ENCODE measurements around the gene NTPCR. TPM values are rescaled to one million over a fixed set of nuclear protein-coding genes. Genes with fewer than 3 reads are reported as not detected.
"Not testable (repeated sequence)": the region's sequence is repeated elsewhere in the genome, so short reads cannot be mapped to it uniquely, and the experiment has no call there.

The NTPCR gene
- total RNA-seq, 1 donor from 2014 or later: 11.0 TPM

- Histone ChIP-seq H3K36me3 (ENCODE audit: control insufficient read depth in 3 of 3, insufficient read depth in 3 of 3, low read length in 3 of 3) (no peaks in the 10 kb centered on the region), H3K27ac (ENCODE audit: low read depth, low read length) (no peak overlapping the region), H3K4me3 (ENCODE audit: low read length in 3 of 3) (no peak overlapping the region)
Measured at GRCh38 chr1:232990176-232991128, 40.0 kb downstream of the NTPCR start.

GRCh38 chr1:232991238-232991637, 40.8 kb downstream of the NTPCR start:
- Histone ChIP-seq H3K9ac (ENCODE audit: low read depth in 1 of 3, low read length in 3 of 3) (no peak overlapping the region), H3K36me3 (ENCODE audit: control insufficient read depth in 3 of 3, insufficient read depth in 3 of 3, low read length in 3 of 3) (no peaks in the 10 kb centered on the region), H3K27me3 (ENCODE audit: control insufficient read depth in 3 of 3, insufficient read depth in 3 of 3, low read length in 3 of 3) (no peaks in the 10 kb centered on the region), H3K9me3 (ENCODE audit: control insufficient read depth in 3 of 3, low read length in 3 of 3) (no peaks in the 10 kb centered on the region), H3K4me3 (ENCODE audit: low read length in 3 of 3) (no peak overlapping the region), H3K4me1 (ENCODE audit: control insufficient read depth in 3 of 3, insufficient read depth in 3 of 3, low read length in 3 of 3) (peaks cover 3 to 15% (median 5%) of the 10 kb centered on the region in 3 donors), H3K27ac (ENCODE audit: low read depth, low read length) (no peak overlapping the region)

More at GRCh38 chr1:232990176-232991128, 40.0 kb downstream of the NTPCR start:
- Histone ChIP-seq H3K4me1 (ENCODE audit: control insufficient read depth in 3 of 3, insufficient read depth in 3 of 3, low read length in 3 of 3) (peaks cover 3 to 22% (median 7%) of the 10 kb centered on the region in 3 donors), H3K9me3 (ENCODE audit: control insufficient read depth in 3 of 3, low read length in 3 of 3) (no peaks in the 10 kb centered on the region), H3K9ac (ENCODE audit: low read depth in 1 of 3, low read length in 3 of 3) (no peak overlapping the region), H3K27me3 (ENCODE audit: control insufficient read depth in 3 of 3, insufficient read depth in 3 of 3, low read length in 3 of 3) (no peaks in the 10 kb centered on the region)

GRCh38 chr1:232992227-232992626, 41.8 kb downstream of the NTPCR start:
- no peak overlapping the region for H3K27ac ChIP-seq (ENCODE audit: low read depth, low read length)
- H3K9me3 ChIP-seq (ENCODE audit: control insufficient read depth in 3 of 3, low read length in 3 of 3): no peaks in the 10 kb centered on the region
- no peaks in the 10 kb centered on the region for H3K36me3 ChIP-seq (ENCODE audit: control insufficient read depth in 3 of 3, insufficient read depth in 3 of 3, low read length in 3 of 3)
- H3K27me3 ChIP-seq (ENCODE audit: control insufficient read depth in 3 of 3, insufficient read depth in 3 of 3, low read length in 3 of 3): no peaks in the 10 kb centered on the region
- peaks cover 3 to 13% (median 5%) of the 10 kb centered on the region in 3 donors for H3K4me1 ChIP-seq (ENCODE audit: control insufficient read depth in 3 of 3, insufficient read depth in 3 of 3, low read length in 3 of 3)
- H3K4me3 ChIP-seq (ENCODE audit: low read length in 3 of 3): no peak overlapping the region
- H3K9ac ChIP-seq (ENCODE audit: low read depth in 1 of 3, low read length in 3 of 3): no peak overlapping the region

- Histone ChIP-seq H3K9ac (ENCODE audit: low read depth in 1 of 3, low read length in 3 of 3) (no peak overlapping the region), H3K4me1 (ENCODE audit: control insufficient read depth in 3 of 3, insufficient read depth in 3 of 3, low read length in 3 of 3) (peaks cover 3 to 12% (median 3%) of the 10 kb centered on the region in 3 donors), H3K36me3 (ENCODE audit: control insufficient read depth in 3 of 3, insufficient read depth in 3 of 3, low read length in 3 of 3) (no peaks in the 10 kb centered on the region), H3K4me3 (ENCODE audit: low read length in 3 of 3) (no peak overlapping the region), H3K27me3 (ENCODE audit: control insufficient read depth in 3 of 3, insufficient read depth in 3 of 3, low read length in 3 of 3) (no peaks in the 10 kb centered on the region), H3K9me3 (ENCODE audit: control insufficient read depth in 3 of 3, low read length in 3 of 3) (no peaks in the 10 kb centered on the region), H3K27ac (ENCODE audit: low read depth, low read length) (no peak overlapping the region)
Measured at GRCh38 chr1:232993555-232993954, 43.1 kb downstream of the NTPCR start.

- H3K4me1 ChIP-seq (ENCODE audit: control insufficient read depth in 3 of 3, insufficient read depth in 3 of 3, low read length in 3 of 3): peaks cover 0 to 9% (median 0%) of the 10 kb centered on the region in 3 donors
- no peak overlapping the region for H3K27ac ChIP-seq (ENCODE audit: low read depth, low read length)
- H3K9me3 ChIP-seq (ENCODE audit: control insufficient read depth in 3 of 3, low read length in 3 of 3): no peaks in the 10 kb centered on the region
- H3K9ac ChIP-seq (ENCODE audit: low read depth in 1 of 3, low read length in 3 of 3): no peak overlapping the region
- H3K27me3 ChIP-seq (ENCODE audit: control insufficient read depth in 3 of 3, insufficient read depth in 3 of 3, low read length in 3 of 3): no peaks in the 10 kb centered on the region
- no peak overlapping the region for H3K4me3 ChIP-seq (ENCODE audit: low read length in 3 of 3)
- H3K36me3 ChIP-seq (ENCODE audit: control insufficient read depth in 3 of 3, insufficient read depth in 3 of 3, low read length in 3 of 3): no peaks in the 10 kb centered on the region
Measured at GRCh38 chr1:232995189-232995588, 44.8 kb downstream of the NTPCR start.

GRCh38 chr1:232996143-232996542, 45.7 kb downstream of the NTPCR start:
- Histone ChIP-seq H3K27me3 (ENCODE audit: control insufficient read depth in 3 of 3, insufficient read depth in 3 of 3, low read length in 3 of 3) (no peaks in the 10 kb centered on the region), H3K27ac (ENCODE audit: low read depth, low read length) (no peak overlapping the region), H3K4me3 (ENCODE audit: low read length in 3 of 3) (no peak overlapping the region), H3K4me1 (ENCODE audit: control insufficient read depth in 3 of 3, insufficient read depth in 3 of 3, low read length in 3 of 3) (peaks cover 0 to 9% (median 0%) of the 10 kb centered on the region in 3 donors), H3K36me3 (ENCODE audit: control insufficient read depth in 3 of 3, insufficient read depth in 3 of 3, low read length in 3 of 3) (no peaks in the 10 kb centered on the region), H3K9ac (ENCODE audit: low read depth in 1 of 3, low read length in 3 of 3) (no peak overlapping the region), H3K9me3 (ENCODE audit: control insufficient read depth in 3 of 3, low read length in 3 of 3) (no peaks in the 10 kb centered on the region)

GRCh38 chr1:232998138-232998537, 47.7 kb downstream of the NTPCR start:
- H3K9ac ChIP-seq (ENCODE audit: low read depth in 1 of 3, low read length in 3 of 3): no peak overlapping the region
- no peaks in the 10 kb centered on the region for H3K9me3 ChIP-seq (ENCODE audit: control insufficient read depth in 3 of 3, low read length in 3 of 3)
- no peaks in the 10 kb centered on the region for H3K4me1 ChIP-seq (ENCODE audit: control insufficient read depth in 3 of 3, insufficient read depth in 3 of 3, low read length in 3 of 3)
- no peak overlapping the region for H3K27ac ChIP-seq (ENCODE audit: low read depth, low read length)
- H3K4me3 ChIP-seq (ENCODE audit: low read length in 3 of 3): no peak overlapping the region
- no peaks in the 10 kb centered on the region for H3K27me3 ChIP-seq (ENCODE audit: control insufficient read depth in 3 of 3, insufficient read depth in 3 of 3, low read length in 3 of 3)
- no peaks in the 10 kb centered on the region for H3K36me3 ChIP-seq (ENCODE audit: control insufficient read depth in 3 of 3, insufficient read depth in 3 of 3, low read length in 3 of 3)

- Histone ChIP-seq H3K4me3 (ENCODE audit: low read length in 3 of 3) (no peak overlapping the region), H3K9ac (ENCODE audit: low read depth in 1 of 3, low read length in 3 of 3) (no peak overlapping the region), H3K36me3 (ENCODE audit: control insufficient read depth in 3 of 3, insufficient read depth in 3 of 3, low read length in 3 of 3) (no peaks in the 10 kb centered on the region), H3K9me3 (ENCODE audit: control insufficient read depth in 3 of 3, low read length in 3 of 3) (no peaks in the 10 kb centered on the region), H3K27ac (ENCODE audit: low read depth, low read length) (no peak overlapping the region), H3K27me3 (ENCODE audit: control insufficient read depth in 3 of 3, insufficient read depth in 3 of 3, low read length in 3 of 3) (no peaks in the 10 kb centered on the region), H3K4me1 (ENCODE audit: control insufficient read depth in 3 of 3, insufficient read depth in 3 of 3, low read length in 3 of 3) (no peaks in the 10 kb centered on the region)
Measured at GRCh38 chr1:232998646-232999045, 48.2 kb downstream of the NTPCR start.

- Histone ChIP-seq H3K9ac (ENCODE audit: low read depth in 1 of 3, low read length in 3 of 3) (no peak overlapping the region), H3K4me3 (ENCODE audit: low read length in 3 of 3) (no peak overlapping the region), H3K36me3 (ENCODE audit: control insufficient read depth in 3 of 3, insufficient read depth in 3 of 3, low read length in 3 of 3) (no peaks in the 10 kb centered on the region), H3K27ac (ENCODE audit: low read depth, low read length) (no peak overlapping the region), H3K4me1 (ENCODE audit: control insufficient read depth in 3 of 3, insufficient read depth in 3 of 3, low read length in 3 of 3) (no peaks in the 10 kb centered on the region), H3K27me3 (ENCODE audit: control insufficient read depth in 3 of 3, insufficient read depth in 3 of 3, low read length in 3 of 3) (no peaks in the 10 kb centered on the region), H3K9me3 (ENCODE audit: control insufficient read depth in 3 of 3, low read length in 3 of 3) (no peaks in the 10 kb centered on the region)
Measured at GRCh38 chr1:232999956-233000625, 49.7 kb downstream of the NTPCR start.

- H3K36me3 ChIP-seq (ENCODE audit: control insufficient read depth in 3 of 3, insufficient read depth in 3 of 3, low read length in 3 of 3); H3K4me3 ChIP-seq (ENCODE audit: low read length in 3 of 3); H3K9me3 ChIP-seq (ENCODE audit: control insufficient read depth in 3 of 3, low read length in 3 of 3); H3K27me3 ChIP-seq (ENCODE audit: control insufficient read depth in 3 of 3, insufficient read depth in 3 of 3, low read length in 3 of 3); H3K9ac ChIP-seq (ENCODE audit: low read depth in 1 of 3, low read length in 3 of 3); H3K4me1 ChIP-seq (ENCODE audit: control insufficient read depth in 3 of 3, insufficient read depth in 3 of 3, low read length in 3 of 3); H3K27ac ChIP-seq (ENCODE audit: low read depth, low read length): not testable (repeated sequence)
Measured at GRCh38 chr1:233003638-233004037, 53.2 kb downstream of the NTPCR start.
